Dermis microvascular lymphatic vessel endothelial cell (primary cell): Measurements from ENCODE around the gene OR1D5. TPM values are rescaled to one million over a fixed set of nuclear protein-coding genes. Genes with fewer than 3 reads are reported as not detected.

Source experiments
- total RNA-seq: library from RNA; depleted of rRNA; stranded (reverse); fragments of >200 nt; gene quantifications from 2 replicates; pipeline ENCODE4 v1.2.1, GENCODE V29; 2014

OR1D5 gene
- total RNA-seq, 1 donor from 2014 or later = not detected

Other genes with a start within 250 kb of the OR1D5 start
- gene OR1D2, start 40.8 kb upstream of the OR1D5 start, total RNA-seq = not detected in 2 replicates
- not detected in 2 replicates for gene OR1G1, start 63.9 kb upstream of the OR1D5 start, total RNA-seq
- not detected in 2 replicates for gene OR1A2, start 133.9 kb upstream of the OR1D5 start, total RNA-seq
- gene OR1A1, start 144.1 kb upstream of the OR1D5 start, total RNA-seq = not detected in 2 replicates
- not detected in 2 replicates for gene OR3A1, start 234.8 kb upstream of the OR1D5 start, total RNA-seq